ENCODE data around the gene NPTX1. TPM values are rescaled to one million over a fixed set of nuclear protein-coding genes. Genes with fewer than 3 reads are reported as not detected.

Gene NPTX1
- total RNA-seq, 1 donor from 2014 or later, result not detected

GRCh38 chr17:80423536-80424225, 52.7 kb downstream of the NPTX1 start:
- DNase-seq (ENCODE audit: missing footprints) (no peak), ATAC-seq (no peak)
- intact Hi-C loops (cut with DNase I), result loop anchor here (10.0 kb wide), 2 partner anchors 441 to 681 kb away; no protein-coding TSS in a partner anchor

DNA sequence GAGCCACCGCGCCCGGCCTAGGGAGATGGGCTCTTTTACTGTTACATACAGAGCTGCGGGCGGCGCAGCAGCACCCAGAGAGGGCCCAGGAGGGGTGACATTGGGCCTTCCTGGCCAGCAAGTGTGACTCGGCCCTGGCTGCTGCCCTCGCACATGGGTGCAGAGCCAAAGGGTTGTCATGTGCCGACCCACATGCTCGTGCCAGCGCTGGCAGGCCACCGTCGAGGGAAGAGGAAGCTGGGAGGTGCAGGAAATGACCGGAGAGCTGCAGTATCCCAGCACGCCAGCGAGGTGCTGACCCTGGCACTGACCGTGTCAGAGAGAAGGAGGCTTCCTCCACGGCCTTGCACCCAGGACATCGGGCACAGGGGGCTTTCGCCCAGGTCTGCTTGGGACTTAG, 53.4 kb downstream of the NPTX1 start:
- peak; percentile 38 for ATAC-seq
- no peak for DNase-seq (ENCODE audit: missing footprints)
- intact Hi-C loops (cut with DNase I), result loop anchor here (10.0 kb wide), 2 partner anchors 442 to 682 kb away; no protein-coding TSS in a partner anchor

DNA sequence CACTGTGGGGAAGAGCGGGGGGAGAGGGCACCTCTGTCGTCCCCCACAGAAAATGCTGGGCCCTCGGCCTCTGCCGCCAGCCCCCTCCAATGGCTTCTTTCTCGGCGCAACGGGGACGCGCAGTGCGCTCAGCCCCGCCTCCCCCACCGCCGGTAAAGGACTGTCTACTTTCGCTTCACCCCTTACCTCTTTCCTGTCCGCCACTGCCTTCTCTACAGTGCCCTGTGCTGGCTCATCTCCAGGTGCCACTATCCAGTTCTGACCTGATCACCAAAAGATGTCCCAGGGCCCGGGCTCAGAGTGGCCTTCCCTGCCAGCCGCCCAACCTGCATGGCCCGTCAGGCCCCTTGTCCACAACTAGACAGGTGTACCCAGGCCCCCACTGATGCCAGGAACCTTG, 54.1 kb downstream of the NPTX1 start:
- ATAC-seq (no peak), DNase-seq (ENCODE audit: missing footprints) (no peak)
- intact Hi-C loops (cut with DNase I), result loop anchor here (10.0 kb wide), 2 partner anchors 443 to 683 kb away; no protein-coding TSS in a partner anchor

- intact Hi-C loops (cut with DNase I), result loop anchor here (10.0 kb wide), 2 partner anchors 443 to 683 kb away; no protein-coding TSS in a partner anchor
- DNase-seq (ENCODE audit: missing footprints) (no peak), ATAC-seq (no peak)
Measured at GRCh38 chr17:80421381-80422090, 54.9 kb downstream of the NPTX1 start.

GRCh38 chr17:80419255-80419654, 57.2 kb downstream of the NPTX1 start:
- intact Hi-C loops (cut with DNase I), result no loop called here
- DNase-seq (ENCODE audit: missing footprints), result no peak
- ATAC-seq, result no peak

DNA sequence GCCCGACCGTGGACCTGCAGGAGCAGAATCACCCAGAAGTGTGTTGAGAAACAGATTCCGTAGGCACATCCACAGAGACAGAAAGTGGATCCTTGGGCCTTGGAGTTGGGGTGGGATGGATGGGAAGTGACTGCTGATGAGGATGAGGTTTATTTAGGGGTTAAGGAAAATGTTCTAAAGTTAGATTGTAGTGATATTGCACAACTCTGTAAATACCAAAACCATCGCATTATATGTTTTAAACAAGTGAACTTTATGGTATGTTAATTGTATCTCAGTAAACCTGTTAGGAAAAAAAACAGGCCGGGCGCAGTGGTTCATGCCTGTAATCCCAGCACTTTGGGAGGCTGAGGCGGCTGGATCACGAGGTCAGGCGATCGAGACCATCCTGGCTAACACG, 57.8 kb downstream of the NPTX1 start:
- DNase-seq (ENCODE audit: missing footprints), result no peak
- ATAC-seq, result no peak

More for the DNA sequence above, 57.8 kb downstream of the NPTX1 start:
- intact Hi-C loops (cut with DNase I), result no loop called here

Small RNAs within 50 kb of the gene (microRNA-seq; reads per million reads assigned to microRNA genes)
- gene MIR4730, result not detected

Other genes with a start within 250 kb of the NPTX1 start
- gene RNF213, start 215.8 kb downstream of the NPTX1 start, total RNA-seq, result 28.6 TPM
- 10.7 TPM for gene ENDOV, start 61.4 kb downstream of the NPTX1 start, total RNA-seq
- gene RPTOR, start 68.2 kb upstream of the NPTX1 start, total RNA-seq, result 18.8 TPM

Measured in Right ventricle myocardium inferior (tissue), 1 donor.